ENCODE data around the gene EGFL7. TPM values are rescaled to one million over a fixed set of nuclear protein-coding genes. Genes with fewer than 3 reads are reported as not detected.

The EGFL7 gene
- total and polyA plus RNA-seq, 9 donors, result 0.18 to 113 (median 43.4) TPM

GRCh38 chr9:136661641-136662325 is 933 bp upstream of the EGFL7 start:
- no peak overlapping the region for H3K27ac ChIP-seq
- intact Hi-C loops (cut with DNase I), result no loop called here

GRCh38 chr9:136662326-136662655 is 425 bp upstream of the EGFL7 start:
- Histone ChIP-seq H3K4me1 (ENCODE audit: insufficient read depth) (no peaks in the 10 kb centered on the region), H3K27me3 (peaks cover 3% of the 10 kb centered on the region), H3K27ac (no peak overlapping the region), H3K36me3 (no peaks in the 10 kb centered on the region), H3K9me3 (no peaks in the 10 kb centered on the region), H3K4me3 (no peak overlapping the region)
- intact Hi-C loops (cut with DNase I), result no loop called here
- WGBS, 3 donors, result 75 to 91% (median 76%) methylated on average over 9 to 10 of the region's 10 CpGs
- TF ChIP-seq CTCF (IDR thresholded peaks at IDR 0.05) (no peak), EP300 (IDR thresholded peaks at IDR 0.05) (no peak), POLR2A (IDR thresholded peaks at IDR 0.05) (no peak)
- DNase-seq, result no peak

More at GRCh38 chr9:136661641-136662325, 933 bp upstream of the EGFL7 start:
- WGBS, 3 donors, result 75 to 81% (median 78%) methylated on average over 17 to 22 of the region's 22 CpGs
- Histone ChIP-seq H3K27me3 (no peaks in the 10 kb centered on the region), H3K9me3 (no peaks in the 10 kb centered on the region), H3K4me1 (ENCODE audit: insufficient read depth) (no peaks in the 10 kb centered on the region), H3K36me3 (no peaks in the 10 kb centered on the region), H3K4me3 (no peak overlapping the region)
- no peak for TF ChIP-seq POLR2A (IDR thresholded peaks at IDR 0.05)
- no peak for TF ChIP-seq EP300 (IDR thresholded peaks at IDR 0.05)
- no peak for TF ChIP-seq CTCF (IDR thresholded peaks at IDR 0.05)
- DNase-seq, result no peak

GRCh38 chr9:136664000-136664915 is 1.5 kb downstream of the EGFL7 start:
- no peak for DNase-seq
- Histone ChIP-seq H3K4me3 (peak overlapping the region; percentile 19), H3K27ac (no peak overlapping the region), H3K9me3 (no peaks in the 10 kb centered on the region), H3K4me1 (ENCODE audit: insufficient read depth) (no peaks in the 10 kb centered on the region), H3K36me3 (no peaks in the 10 kb centered on the region), H3K27me3 (peaks cover 3% of the 10 kb centered on the region)
- 85 to 88% (median 88%) methylated on average over 18 to 27 of the region's 27 CpGs for WGBS, 3 donors
- intact Hi-C loops (cut with DNase I), result no loop called here
- TF ChIP-seq CTCF (IDR thresholded peaks at IDR 0.05) (no peak), POLR2A (IDR thresholded peaks at IDR 0.05) (no peak), EP300 (IDR thresholded peaks at IDR 0.05) (no peak)

DNA sequence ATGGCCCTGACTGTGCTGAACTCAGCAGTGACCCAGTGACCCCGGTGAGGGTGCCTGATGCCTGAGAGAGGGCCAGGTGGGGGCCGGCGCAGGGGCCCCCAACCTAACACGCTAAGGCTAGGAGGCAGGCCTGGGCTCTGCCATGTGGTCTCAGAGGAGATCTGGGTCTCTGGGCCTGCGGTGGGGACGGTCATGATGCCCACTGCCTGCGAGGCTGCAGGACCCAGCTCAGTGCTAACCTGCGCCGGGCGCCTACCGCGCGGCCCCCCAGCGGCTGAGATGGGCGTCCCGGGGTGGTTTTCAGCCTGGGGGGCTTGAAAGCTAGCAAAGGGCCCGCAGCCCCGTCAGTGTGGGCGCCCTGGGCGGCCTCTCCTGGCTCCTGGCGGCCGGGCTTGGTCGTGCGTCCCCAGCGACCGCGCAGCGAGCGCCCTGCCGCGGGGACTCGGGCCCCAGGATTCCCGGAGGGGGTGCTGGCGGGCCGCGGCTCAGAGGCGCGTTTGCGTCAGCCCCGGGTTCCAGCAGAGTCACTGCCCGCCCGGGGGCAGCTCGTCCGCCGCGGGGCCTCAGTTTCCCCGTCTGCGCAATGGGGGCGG is 2.5 kb downstream of the EGFL7 start:
- intact Hi-C loops (cut with DNase I), result no loop called here
- no peak for DNase-seq
- Histone ChIP-seq H3K4me1 (ENCODE audit: insufficient read depth) (no peaks in the 10 kb centered on the region), H3K27ac (no peak overlapping the region), H3K36me3 (no peaks in the 10 kb centered on the region), H3K27me3 (peaks cover 3% of the 10 kb centered on the region), H3K9me3 (no peaks in the 10 kb centered on the region), H3K4me3 (peak overlapping the region; percentile 19)
- 6 to 14% (median 8%) methylated on average over 17 to 49 of the region's 49 CpGs for WGBS, 3 donors
- TF ChIP-seq EP300 (IDR thresholded peaks at IDR 0.05) (no peak), POLR2A (IDR thresholded peaks at IDR 0.05) (no peak), CTCF (IDR thresholded peaks at IDR 0.05) (no peak)

Measured in ovary (tissue), 9 donors.